ENCODE results near the gene PHLDB3.

- TF ChIP-seq CTCF (IDR thresholded peaks at IDR 0.05 in 4 of 5, conservative IDR thresholded peaks at IDR 0.05 in 1 of 5) (no peak), POLR2A (IDR thresholded peaks at IDR 0.05) (no peak)
Measured at GRCh38 chr19:43502419-43502976, 2.0 kb downstream of the PHLDB3 start.

All from gastrocnemius medialis (tissue), 4 donors.